Activated T-cell treated with anti-CD3 and anti-CD28 coated beads for 4 hours (primary cell): ENCODE measurements around the gene SSX2.
"Not testable (repeated sequence)": the region's sequence is repeated elsewhere in the genome, so short reads cannot be mapped to it uniquely, and the experiment has no call there.

Experiments used
- DNase-seq: peaks from one replicate; pipeline ENCODE4 v3.0.0-alpha.2; 2020

Gene SSX2, protein sequence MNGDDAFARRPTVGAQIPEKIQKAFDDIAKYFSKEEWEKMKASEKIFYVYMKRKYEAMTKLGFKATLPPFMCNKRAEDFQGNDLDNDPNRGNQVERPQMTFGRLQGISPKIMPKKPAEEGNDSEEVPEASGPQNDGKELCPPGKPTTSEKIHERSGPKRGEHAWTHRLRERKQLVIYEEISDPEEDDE

DNA sequence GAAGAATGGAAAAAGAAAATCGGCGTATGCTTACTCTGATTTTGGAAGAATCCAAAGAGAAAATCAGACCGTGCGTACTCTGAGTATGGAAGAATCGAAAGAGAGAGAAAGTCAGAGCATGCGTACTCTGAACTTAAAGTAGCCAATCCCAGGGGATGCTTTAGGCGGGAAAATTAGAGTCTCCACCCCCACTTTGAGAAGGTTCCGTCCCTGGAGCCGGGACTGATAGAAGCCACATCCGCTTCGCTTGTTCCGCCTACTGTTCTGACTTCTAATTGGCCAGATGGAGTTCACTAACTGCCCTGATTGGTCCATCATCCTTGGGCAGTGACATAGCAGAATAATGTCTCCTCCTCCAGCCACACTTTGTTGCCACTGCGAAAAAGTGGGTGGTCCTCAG, at the start of gene SSX2:
Gene SSX2 (minus strand): TSS at position 101 of the 400 bp plus-strand sequence. CDS start 1,429 bp downstream, outside the sequence.
- not testable (repeated sequence) for DNase-seq

DNA sequence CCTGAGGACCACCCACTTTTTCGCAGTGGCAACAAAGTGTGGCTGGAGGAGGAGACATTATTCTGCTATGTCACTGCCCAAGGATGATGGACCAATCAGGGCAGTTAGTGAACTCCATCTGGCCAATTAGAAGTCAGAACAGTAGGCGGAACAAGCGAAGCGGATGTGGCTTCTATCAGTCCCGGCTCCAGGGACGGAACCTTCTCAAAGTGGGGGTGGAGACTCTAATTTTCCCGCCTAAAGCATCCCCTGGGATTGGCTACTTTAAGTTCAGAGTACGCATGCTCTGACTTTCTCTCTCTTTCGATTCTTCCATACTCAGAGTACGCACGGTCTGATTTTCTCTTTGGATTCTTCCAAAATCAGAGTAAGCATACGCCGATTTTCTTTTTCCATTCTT, 44.0 kb upstream of the SSX2 start, which contains the start of gene SSX2B:
Gene SSX2B (plus strand): TSS at position 301 of the 400 bp plus-strand sequence. CDS start 1,429 bp downstream, outside the sequence.
- DNase-seq = not testable (repeated sequence)

- not testable (repeated sequence) for DNase-seq
These were observed 14.9 kb downstream of the SSX2 start for GRCh38 chrX:52692034-52692433.

GRCh38 chrX:52662218-52662617, 44.8 kb downstream of the SSX2 start:
- DNase-seq = not testable (repeated sequence)

GRCh38 chrX:52655475-52655874, 51.5 kb downstream of the SSX2 start:
- not testable (repeated sequence) for DNase-seq

DNA sequence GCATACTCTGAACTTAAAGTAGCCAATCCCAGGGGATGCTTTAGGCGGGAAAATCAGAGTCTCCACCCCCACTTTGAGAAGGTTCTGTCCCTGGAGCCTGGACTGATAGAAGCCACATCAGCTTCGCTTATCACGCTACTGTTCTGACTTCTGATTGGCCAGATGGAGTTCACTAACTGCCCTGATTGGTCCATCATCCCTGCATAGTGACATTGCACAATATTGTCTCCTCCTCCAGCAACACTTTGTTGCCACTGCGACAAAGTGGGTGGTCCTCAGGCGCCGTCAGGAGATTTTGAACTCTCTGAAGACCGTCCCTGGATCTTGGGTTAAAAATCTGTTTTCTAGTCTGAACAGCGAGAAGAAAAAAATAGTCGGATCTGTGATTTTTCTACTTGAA, 52.2 kb downstream of the SSX2 start, which contains the start of gene SSX7:
Gene SSX7 (minus strand): TSS at position 101 of the 400 bp plus-strand sequence. CDS start 1,428 bp downstream, outside the sequence.
- DNase-seq = not testable (repeated sequence)

DNA sequence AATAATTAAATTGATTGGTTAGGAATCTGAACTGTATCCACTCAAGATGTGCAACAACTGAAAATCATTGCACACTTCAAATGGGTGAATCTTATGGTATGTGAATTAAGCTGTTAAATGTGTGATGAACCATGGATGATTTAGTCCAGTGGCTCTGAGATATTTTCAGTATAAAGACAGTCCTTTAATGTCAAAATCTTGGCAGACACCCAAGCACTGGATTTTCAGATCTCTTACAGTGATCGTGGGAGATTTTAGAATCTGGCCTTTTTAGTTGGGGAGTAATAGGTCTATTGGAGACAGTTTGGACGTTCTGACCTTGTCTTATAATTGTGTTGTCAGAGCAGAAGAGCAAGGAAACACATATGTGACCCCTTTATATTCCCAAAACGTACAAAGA, 56.3 kb downstream of the SSX2 start:
- not testable (repeated sequence) for DNase-seq

DNA sequence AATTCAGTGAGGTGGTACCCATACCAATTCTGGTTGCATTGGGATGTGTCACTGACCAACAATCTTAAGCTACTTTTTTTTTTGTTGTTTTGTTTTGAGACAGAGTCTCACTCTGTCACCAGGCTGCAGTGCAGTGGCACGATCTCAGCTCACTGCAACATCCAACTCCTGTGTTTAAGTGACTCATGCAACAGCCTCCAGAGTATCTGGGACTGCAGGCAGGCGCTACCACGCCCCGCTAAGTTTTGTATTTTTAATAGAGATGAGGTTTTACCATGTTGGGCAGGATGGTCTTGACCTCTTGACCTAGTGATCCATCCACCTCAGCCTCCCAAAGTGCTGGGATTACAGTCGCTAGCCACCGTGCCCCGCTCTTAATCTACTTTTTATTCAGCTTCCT, 58.0 kb downstream of the SSX2 start:
- not testable (repeated sequence) for DNase-seq
